Stomach (tissue), 9 donors: ENCODE measurements around the gene GMDS. TPM values are rescaled to one million over a fixed set of nuclear protein-coding genes. Genes with fewer than 3 reads are reported as not detected.

ENCODE experiments used
- DNase-seq, 2 donors: peaks; one replicate each; pipeline versions ENCODE4 v3.0.0 to v3.0.0-alpha.2; 2013 to 2019
- H3K27ac ChIP-seq, 5 donors: fragments of 200-600 bp in 4 of 5; sonication (generic) in 4 of 5; one replicate each; pipeline ENCODE4 v1.5.1; 2013 to 2019; ENCODE audit warnings: mild to moderate bottlenecking in 1 of 5, moderate library complexity in 1 of 5
- H3K27me3 ChIP-seq, 3 donors: fragments of 200-600 bp; sonication (generic); one replicate each; pipeline ENCODE4 v1.5.1; 2017 to 2019; ENCODE audit warnings: mixed run types in 1 of 3
- H3K36me3 ChIP-seq, 4 donors: fragments of 200-600 bp; sonication (generic); 1 replicate in 3 of 4; 2 replicates in 1 of 4; pipeline ENCODE4 v1.5.1; 2016 to 2019
- H3K4me1 ChIP-seq, 4 donors: fragments of 200-600 bp; sonication (generic); one replicate each; pipeline ENCODE4 v1.5.1; 2016 to 2019
- H3K4me3 ChIP-seq, 4 donors: fragments of 200-600 bp; sonication (generic) in 3 of 4; one replicate each; pipeline ENCODE4 v1.5.1; 2016 to 2019; ENCODE audit warnings: mild to moderate bottlenecking in 1 of 4
- H3K9me3 ChIP-seq, 4 donors: fragments of 200-600 bp; sonication (generic); one replicate each; pipeline ENCODE4 v1.5.1; 2016 to 2019
- CTCF ChIP-seq, 7 experiments: fragments of 450-650 bp in 4 of 7; fragments of 200-600 bp in 3 of 7; sonication (generic) in 3 of 7; IDR thresholded peaks; one replicate each; pipeline ENCODE4 v1.5.1; 2016 to 2019; ENCODE audit warnings: antibody characterized with exemption in 7 of 7, control low read depth in 2 of 7, mild to moderate bottlenecking in 1 of 7
- EP300 ChIP-seq: sonication (generic); formaldehyde crosslinking; IDR thresholded peaks from one replicate; pipeline ENCODE4 v1.6.1; 2017; ENCODE audit warnings: antibody characterized with exemption
- POLR2A ChIP-seq, 4 donors: fragments of 450-650 bp; IDR thresholded peaks; one replicate each; pipeline ENCODE4 v1.6.1; 2016; ENCODE audit warnings: antibody characterized with exemption in 4 of 4, control low read depth in 2 of 4, mild to moderate bottlenecking in 1 of 4, moderate library complexity in 1 of 4
- POLR2AphosphoS5 ChIP-seq, 3 donors: sonication (generic); formaldehyde crosslinking; IDR thresholded peaks; one replicate each; pipeline ENCODE4 v1.6.1; 2016; ENCODE audit warnings: antibody characterized with exemption in 3 of 3
- WGBS, 5 donors: extraction: QIAGEN DNeasy Blood & Tissue Kit in 3 of 5; methylation state at CpG; one replicate each; pipeline versions ENCODE4 v1.1.5 to v1.1.7; 2013 to 2018; 5-methylcytosine and 5-hydroxymethylcytosine counted together
- intact Hi-C: fragments of 100-400 bp; cut with DNase I; formaldehyde crosslinking; loops from one replicate; pipeline ENCODE4 v1.15.1; 2023; ENCODE audit warnings: low total_unique reads
- polyA plus RNA-seq, 3 donors: library from polyadenylated mRNA; stranded (reverse); fragments of 200-250 nt; gene quantifications; one replicate each; pipeline ENCODE4 v1.2.3, GENCODE V29; 2013
- total RNA-seq, 5 donors: library from RNA; depleted of rRNA; stranded (reverse); fragments of >200 nt; gene quantifications; one replicate each; pipeline versions ENCODE4 v1.1.0 to v1.2.3, GENCODE V29; 2014 to 2016
- donor health status: healthy with polysubstance abuse.
- donor health status: Bipolar disorder and iron deficiency.
- donor health status: healthy.

Gene GMDS
- total and polyA plus RNA-seq, 8 donors, result 83.7 to 262 (median 121) TPM

GRCh38 chr6:2247664-2248063, 2.3 kb upstream of the GMDS start:
- Histone ChIP-seq H3K27me3 (no peaks in the 10 kb centered on the region), H3K4me3 (no peak overlapping the region), H3K36me3 (peaks cover 0 to 34% (median 24%) of the 10 kb centered on the region in 4 donors), H3K27ac (peak overlapping the region in 3 of 5 donors; percentile 25 to 98 (median 91)), H3K4me1 (peaks cover 7 to 45% (median 25%) of the 10 kb centered on the region in 4 donors), H3K9me3 (no peaks in the 10 kb centered on the region)
- TF ChIP-seq CTCF (IDR thresholded peaks at IDR 0.05) (no peak), POLR2AphosphoS5 (IDR thresholded peaks at IDR 0.05) (no peak), POLR2A (IDR thresholded peaks at IDR 0.05) (no peak), EP300 (no peak)
- DNase-seq, result no peak
- intact Hi-C loops, result no loop called here
- 85 to 91% (median 87%) methylated on average over 5 of the region's 5 CpGs for WGBS, 5 donors

- Histone ChIP-seq H3K27ac (peak overlapping the region; percentile 91 to 98 (median 97)), H3K27me3 (no peaks in the 10 kb centered on the region), H3K9me3 (no peaks in the 10 kb centered on the region), H3K36me3 (peaks cover 0 to 22% (median 17%) of the 10 kb centered on the region in 4 donors), H3K4me3 (peak overlapping the region; percentile 71 to 97 (median 93)), H3K4me1 (peaks cover 11 to 60% (median 32%) of the 10 kb centered on the region in 4 donors)
- peak; percentile 93 to 95 for DNase-seq
- WGBS, 5 donors, result 7 to 14% (median 11%) methylated on average over 31 of the region's 31 CpGs
- intact Hi-C loops, result no loop called here
- peak; percentile 3 to 90 (median 90) for TF ChIP-seq POLR2AphosphoS5 (IDR thresholded peaks at IDR 0.05)
- no peak for TF ChIP-seq CTCF (IDR thresholded peaks at IDR 0.05)
Measured at GRCh38 chr6:2245877-2246863, 765 bp upstream of the GMDS start.

GRCh38 chr6:2244261-2245102, 923 bp downstream of the GMDS start:
- Histone ChIP-seq H3K9me3 (no peaks in the 10 kb centered on the region), H3K4me1 (peaks cover 14 to 60% (median 33%) of the 10 kb centered on the region in 4 donors), H3K27me3 (no peaks in the 10 kb centered on the region), H3K36me3 (peaks cover 0 to 5% (median 2%) of the 10 kb centered on the region in 4 donors), H3K4me3 (peak overlapping the region; percentile 71 to 97 (median 93)), H3K27ac (peak overlapping the region; percentile 91 to 98 (median 94))
- intact Hi-C loops, result no loop called here
- TF ChIP-seq POLR2AphosphoS5 (IDR thresholded peaks at IDR 0.05) (no peak), EP300 (no peak), POLR2A (IDR thresholded peaks at IDR 0.05) (no peak), CTCF (IDR thresholded peaks at IDR 0.05) (no peak)
- WGBS, 5 donors, result 13 to 23% (median 19%) methylated on average over 32 of the region's 32 CpGs
- DNase-seq, result peak in 1 of 2 donors; percentile 41

- intact Hi-C loops, result no loop called here
Measured at GRCh38 chr6:2242311-2242710, 3.1 kb downstream of the GMDS start.

More at GRCh38 chr6:2242311-2242710, 3.1 kb downstream of the GMDS start:
- DNase-seq, result no peak
- H3K4me3 ChIP-seq, result peak overlapping the region in 3 of 4 donors; percentile 2 to 96 (median 71)
- no peak for TF ChIP-seq CTCF (IDR thresholded peaks at IDR 0.05)
- TF ChIP-seq POLR2AphosphoS5 (IDR thresholded peaks at IDR 0.05), result no peak
- TF ChIP-seq POLR2A (IDR thresholded peaks at IDR 0.05), result no peak
- no peak for TF ChIP-seq EP300
- peaks cover 14 to 52% (median 35%) of the 10 kb centered on the region in 4 donors for H3K4me1 ChIP-seq
- 48 to 65% (median 57%) methylated on average over 4 of the region's 4 CpGs for WGBS, 5 donors
- no peaks in the 10 kb centered on the region for H3K27me3 ChIP-seq
- peak overlapping the region in 3 of 5 donors; percentile 91 to 98 (median 92) for H3K27ac ChIP-seq
- H3K36me3 ChIP-seq, result no peaks in the 10 kb centered on the region
- H3K9me3 ChIP-seq, result no peaks in the 10 kb centered on the region
